AG04450 (cell line): Measurements from ENCODE around the gene PPL. TPM values are rescaled to one million over a fixed set of nuclear protein-coding genes. Genes with fewer than 3 reads are reported as not detected.

Experiments used
- CTCF ChIA-PET: fragments of 300-600, 350-600 bp; formaldehyde crosslinking; extraction: SDS; loops from one replicate; lab custom pipeline; 2022; ENCODE audit warnings: antibody characterized with exemption, inconsistent platforms; lab: Charles Lee
- POLR2A ChIA-PET: fragments of 350-600 bp; formaldehyde crosslinking; extraction: SDS; loops from one replicate; lab custom pipeline; 2021; ENCODE audit warnings: antibody characterized with exemption, inconsistent platforms; lab: Yijun Ruan, JAX
- DNase-seq: peaks from one replicate; pipeline ENCODE4 v3.0.0-alpha.2; 2011; ENCODE audit warnings: low read depth, low spot score
- H3K27ac ChIP-seq: one replicate; pipeline ENCODE4 v1.5.1; 2012; ENCODE audit warnings: low read depth, low read length, control low read depth
- H3K27me3 ChIP-seq: one replicate; pipeline ENCODE4 v1.6.0; 2012; ENCODE audit warnings: low read length; ENCODE audit not compliant: control insufficient read depth, insufficient read depth
- H3K4me3 ChIP-seq: 2 replicates; pipeline ENCODE4 v1.5.1; 2011; ENCODE audit warnings: mild to moderate bottlenecking, low read depth, low read length, control low read depth
- H3K9me3 ChIP-seq: 2 replicates; pipeline ENCODE4 v1.5.1; 2012; ENCODE audit warnings: low read length; ENCODE audit not compliant: control insufficient read depth, insufficient read depth
- polyA plus RNA-seq: library from polyadenylated mRNA; depleted of rRNA; stranded (reverse); fragments of >200 nt; gene quantifications from 2 replicates; pipeline ENCODE4 v1.2.3, GENCODE V29; 2011
- TF ChIP-seq, protein P1 (sequence below): IDR thresholded peaks from 2 replicates; pipeline ENCODE4 v1.5.1; 2011; ENCODE audit warnings: low read depth, low read length, control low read depth, inconsistent platforms

PPL gene
- polyA plus RNA-seq, 1 experiment = 2.0 TPM

DNA sequence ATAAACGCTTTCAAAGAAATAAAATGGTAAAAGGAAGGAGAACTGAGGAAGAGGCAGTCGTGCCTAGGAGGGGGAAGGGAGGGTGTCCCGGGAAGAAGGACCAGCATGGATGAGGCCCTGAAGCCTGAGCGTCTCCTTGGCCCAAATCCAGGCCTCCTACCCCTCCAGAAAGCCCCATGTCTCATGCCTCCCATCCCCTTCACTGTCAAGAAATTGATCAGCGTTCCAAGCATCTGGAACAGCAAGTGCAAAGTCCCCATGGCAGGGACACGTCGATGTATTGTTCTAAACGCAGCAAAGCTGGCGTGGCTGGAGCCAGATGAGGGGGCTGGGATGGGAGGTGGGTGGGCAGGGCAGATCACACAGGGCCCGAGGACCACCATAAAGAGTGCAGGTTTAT lies 43.7 kb upstream of the PPL start:
- Histone ChIP-seq H3K27me3 (peaks cover 14% of the 10 kb centered on the region), H3K27ac (no peak overlapping the region), H3K4me3 (no peak overlapping the region), H3K9me3 (no peaks in the 10 kb centered on the region)
- TF ChIP-seq, protein P1, sequence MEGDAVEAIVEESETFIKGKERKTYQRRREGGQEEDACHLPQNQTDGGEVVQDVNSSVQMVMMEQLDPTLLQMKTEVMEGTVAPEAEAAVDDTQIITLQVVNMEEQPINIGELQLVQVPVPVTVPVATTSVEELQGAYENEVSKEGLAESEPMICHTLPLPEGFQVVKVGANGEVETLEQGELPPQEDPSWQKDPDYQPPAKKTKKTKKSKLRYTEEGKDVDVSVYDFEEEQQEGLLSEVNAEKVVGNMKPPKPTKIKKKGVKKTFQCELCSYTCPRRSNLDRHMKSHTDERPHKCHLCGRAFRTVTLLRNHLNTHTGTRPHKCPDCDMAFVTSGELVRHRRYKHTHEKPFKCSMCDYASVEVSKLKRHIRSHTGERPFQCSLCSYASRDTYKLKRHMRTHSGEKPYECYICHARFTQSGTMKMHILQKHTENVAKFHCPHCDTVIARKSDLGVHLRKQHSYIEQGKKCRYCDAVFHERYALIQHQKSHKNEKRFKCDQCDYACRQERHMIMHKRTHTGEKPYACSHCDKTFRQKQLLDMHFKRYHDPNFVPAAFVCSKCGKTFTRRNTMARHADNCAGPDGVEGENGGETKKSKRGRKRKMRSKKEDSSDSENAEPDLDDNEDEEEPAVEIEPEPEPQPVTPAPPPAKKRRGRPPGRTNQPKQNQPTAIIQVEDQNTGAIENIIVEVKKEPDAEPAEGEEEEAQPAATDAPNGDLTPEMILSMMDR = no peak
- ChIA-PET POLR2A (interaction anchor here (0.6 kb wide), 1 partner anchor 24 kb away, joined by 3 read pairs; no protein-coding TSS in a partner anchor), CTCF (no interaction called here)
- no peak for DNase-seq

DNA sequence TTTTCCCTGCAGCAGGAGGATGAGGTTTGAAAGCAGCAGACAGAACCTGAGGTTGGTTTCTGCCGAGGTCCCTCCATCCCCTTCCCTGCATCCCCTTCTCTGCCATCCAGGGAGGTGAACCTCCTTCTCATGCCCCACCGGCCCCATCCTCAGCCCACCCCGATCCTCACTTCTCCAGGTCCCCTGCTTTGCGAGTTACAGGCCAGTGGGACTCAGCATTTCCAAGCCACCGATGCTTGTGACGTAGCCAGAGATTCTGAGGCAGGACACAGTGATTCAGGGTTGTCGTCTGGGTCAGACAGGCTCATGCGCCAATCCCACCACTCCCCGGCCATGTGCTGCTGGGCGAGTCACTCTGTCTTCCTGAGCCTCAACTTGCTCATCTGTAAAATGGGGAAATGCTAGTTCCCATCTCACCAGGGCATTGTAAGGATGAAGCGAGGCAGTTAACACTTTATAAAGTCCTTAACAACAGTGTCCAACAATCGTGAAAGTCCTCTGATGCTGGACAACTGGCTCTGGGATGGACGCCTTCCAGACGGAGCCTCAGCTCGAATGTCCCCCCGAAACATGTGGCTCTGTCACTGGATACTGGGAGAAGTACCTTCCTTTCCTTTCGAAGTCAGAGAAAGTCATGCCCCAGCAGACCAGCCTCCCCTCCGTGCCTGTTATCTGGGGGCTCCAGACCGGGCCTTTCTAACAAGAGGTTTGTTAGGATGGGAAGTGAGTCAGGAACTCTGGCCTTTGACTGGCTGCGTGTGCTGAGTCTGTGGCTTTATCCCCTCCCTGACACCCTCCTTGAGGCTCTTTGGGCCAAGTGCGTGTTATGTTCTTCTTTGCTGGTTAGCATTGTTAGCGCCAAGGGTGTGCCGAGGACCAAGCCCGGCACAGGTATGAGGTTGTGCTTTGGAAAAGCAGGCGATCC lies 43.0 kb upstream of the PPL start:
- Histone ChIP-seq H3K27ac (no peak overlapping the region), H3K27me3 (peaks cover 14% of the 10 kb centered on the region), H3K4me3 (no peak overlapping the region), H3K9me3 (no peaks in the 10 kb centered on the region)
- ChIA-PET POLR2A (no interaction called here), CTCF (no interaction called here)
- DNase-seq = no peak
- TF ChIP-seq, protein P1 = no peak

DNA sequence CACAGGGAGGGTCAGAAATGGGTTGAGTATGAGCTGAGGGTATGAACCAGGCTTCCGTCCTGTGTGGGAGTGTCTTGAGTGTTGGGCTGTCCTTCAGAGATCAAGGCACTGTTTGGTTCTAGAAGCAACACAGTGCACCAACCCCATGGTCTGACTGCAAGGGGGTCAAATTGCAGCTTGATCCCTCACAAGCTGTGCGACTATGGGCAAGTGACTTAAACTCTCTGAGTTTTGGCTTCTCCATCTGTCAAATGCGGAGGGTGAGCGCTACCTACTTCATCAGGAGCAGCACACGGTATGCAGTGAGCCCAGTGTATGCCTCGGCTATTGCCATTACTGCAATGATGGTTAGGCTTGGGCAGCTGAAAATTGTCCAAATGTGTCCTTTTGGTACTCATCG lies 42.2 kb upstream of the PPL start:
- TF ChIP-seq, protein P1 = no peak
- Histone ChIP-seq H3K27me3 (peaks cover 14% of the 10 kb centered on the region), H3K4me3 (no peak overlapping the region), H3K27ac (no peak overlapping the region), H3K9me3 (no peaks in the 10 kb centered on the region)
- ChIA-PET CTCF (no interaction called here), POLR2A (no interaction called here)
- no peak for DNase-seq

- POLR2A ChIA-PET = no interaction called here
- Histone ChIP-seq H3K27ac (no peak overlapping the region), H3K9me3 (no peaks in the 10 kb centered on the region), H3K27me3 (peaks cover 6% of the 10 kb centered on the region), H3K4me3 (no peak overlapping the region)
- CTCF ChIA-PET = no interaction called here
- TF ChIP-seq, protein P1 = no peak
- no peak for DNase-seq
These were observed 39.7 kb upstream of the PPL start for GRCh38 chr16:4976611-4977145.

GRCh38 chr16:4976079-4976478 lies 39.1 kb upstream of the PPL start:
- ChIA-PET CTCF (no interaction called here), POLR2A (no interaction called here)
- DNase-seq = no peak
- H3K9me3 ChIP-seq = no peaks in the 10 kb centered on the region
- peaks cover 2% of the 10 kb centered on the region for H3K27me3 ChIP-seq
- H3K4me3 ChIP-seq = no peak overlapping the region
- TF ChIP-seq, protein P1 = no peak
- no peak overlapping the region for H3K27ac ChIP-seq
